ENCODE results near the gene PDE3B. TPM values are rescaled to one million over a fixed set of nuclear protein-coding genes. Genes with fewer than 3 reads are reported as not detected.
A peak's percentile ranks its signal among the peaks of the same experiment; 100 is the strongest.
"Not testable (repeated sequence)": the region's sequence is repeated elsewhere in the genome, so short reads cannot be mapped to it uniquely, and the experiment has no call there.

Gene PDE3B
- total RNA-seq, 1 donor from 2014 or later, result 5.1 TPM

DNA sequence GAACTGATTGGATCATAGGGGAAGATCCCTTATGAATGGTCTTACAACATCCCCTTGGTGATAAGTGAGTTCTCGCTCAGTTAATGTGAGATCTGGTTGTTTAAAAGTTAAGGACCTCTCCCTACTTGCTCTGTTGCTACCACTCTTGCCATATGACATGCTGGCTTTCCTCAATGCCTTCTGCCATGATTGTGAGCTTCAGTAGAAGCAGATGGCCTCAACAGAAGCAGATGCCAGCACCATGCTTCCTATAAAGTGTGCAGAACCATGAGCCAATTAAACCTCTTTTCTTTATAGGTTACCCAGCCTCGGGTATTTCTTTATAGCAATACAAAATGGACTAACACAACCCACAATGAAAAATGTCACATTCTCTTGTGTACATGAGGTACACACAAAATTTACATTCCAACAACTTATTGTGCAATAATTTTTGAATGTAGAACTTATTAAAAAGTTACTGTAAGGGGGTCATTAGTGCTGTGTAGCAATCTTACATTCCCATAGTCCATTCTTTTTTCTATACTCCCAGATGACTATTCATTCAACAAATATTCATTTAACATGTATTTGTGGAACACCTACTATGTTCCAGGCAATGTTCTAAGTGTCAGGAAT is 238.1 kb downstream of the PDE3B start:
- Histone ChIP-seq H3K4me3 (no peak overlapping the region), H3K27me3 (no peaks in the 10 kb centered on the region), H3K4me1 (no peaks in the 10 kb centered on the region), H3K36me3 (peaks cover 4 to 5% of the 10 kb centered on the region in 2 donors), H3K27ac (no peak overlapping the region), H3K9me3 (no peaks in the 10 kb centered on the region)
- no peak for DNase-seq (ENCODE audit: low spot score in 2 of 2)
- TF ChIP-seq, protein P1, sequence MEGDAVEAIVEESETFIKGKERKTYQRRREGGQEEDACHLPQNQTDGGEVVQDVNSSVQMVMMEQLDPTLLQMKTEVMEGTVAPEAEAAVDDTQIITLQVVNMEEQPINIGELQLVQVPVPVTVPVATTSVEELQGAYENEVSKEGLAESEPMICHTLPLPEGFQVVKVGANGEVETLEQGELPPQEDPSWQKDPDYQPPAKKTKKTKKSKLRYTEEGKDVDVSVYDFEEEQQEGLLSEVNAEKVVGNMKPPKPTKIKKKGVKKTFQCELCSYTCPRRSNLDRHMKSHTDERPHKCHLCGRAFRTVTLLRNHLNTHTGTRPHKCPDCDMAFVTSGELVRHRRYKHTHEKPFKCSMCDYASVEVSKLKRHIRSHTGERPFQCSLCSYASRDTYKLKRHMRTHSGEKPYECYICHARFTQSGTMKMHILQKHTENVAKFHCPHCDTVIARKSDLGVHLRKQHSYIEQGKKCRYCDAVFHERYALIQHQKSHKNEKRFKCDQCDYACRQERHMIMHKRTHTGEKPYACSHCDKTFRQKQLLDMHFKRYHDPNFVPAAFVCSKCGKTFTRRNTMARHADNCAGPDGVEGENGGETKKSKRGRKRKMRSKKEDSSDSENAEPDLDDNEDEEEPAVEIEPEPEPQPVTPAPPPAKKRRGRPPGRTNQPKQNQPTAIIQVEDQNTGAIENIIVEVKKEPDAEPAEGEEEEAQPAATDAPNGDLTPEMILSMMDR (IDR thresholded peaks at IDR 0.05), result no peak
- intact Hi-C loops (cut with DNase I), result no loop called here

DNA sequence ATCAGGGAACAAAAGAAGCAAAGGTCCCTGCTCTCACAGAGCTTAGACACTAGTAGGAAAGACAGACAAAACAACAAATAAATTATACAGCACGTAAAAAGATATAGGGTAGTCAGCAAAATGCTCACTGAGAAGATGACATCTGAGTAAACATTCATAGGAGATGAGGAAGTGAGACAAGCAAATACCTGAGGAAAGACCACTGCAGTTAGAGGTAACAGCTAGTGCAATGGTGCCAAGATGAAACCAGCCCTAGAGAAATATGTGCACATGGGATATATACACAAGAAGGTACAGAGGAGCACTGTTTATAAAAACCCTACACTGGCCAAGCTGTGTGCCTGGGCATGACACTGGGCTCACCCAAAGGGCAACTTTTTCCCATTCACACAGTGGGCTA is 238.6 kb downstream of the PDE3B start:
- DNase-seq (ENCODE audit: low spot score in 2 of 2), result no peak
- no peaks in the 10 kb centered on the region for H3K9me3 ChIP-seq
- intact Hi-C loops (cut with DNase I), result no loop called here
- H3K36me3 ChIP-seq, result peaks cover 0 to 4% of the 10 kb centered on the region in 2 donors
- H3K4me3 ChIP-seq, result no peak overlapping the region
- no peaks in the 10 kb centered on the region for H3K27me3 ChIP-seq
- H3K27ac ChIP-seq, result no peak overlapping the region
- TF ChIP-seq, protein P1 (IDR thresholded peaks at IDR 0.05), result no peak
- H3K4me1 ChIP-seq, result no peaks in the 10 kb centered on the region

DNA sequence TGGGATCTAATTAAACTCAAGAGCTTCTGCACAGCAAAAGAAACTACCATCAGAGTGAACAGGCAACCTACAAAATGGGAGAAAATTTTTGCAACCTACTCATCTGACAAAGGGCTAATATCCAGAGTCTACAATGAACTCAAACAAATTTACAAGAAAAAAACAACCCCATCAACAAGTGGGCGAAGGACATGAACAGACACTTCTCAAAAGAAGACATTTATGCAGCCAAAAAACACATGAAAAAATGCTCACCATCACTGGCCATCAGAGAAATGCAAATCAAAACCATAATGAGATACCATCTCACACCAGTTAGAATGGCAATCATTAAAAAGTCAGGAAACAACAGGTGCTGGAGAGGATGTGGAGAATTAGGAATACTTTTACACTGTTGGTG is 240.1 kb downstream of the PDE3B start:
- H3K9me3 ChIP-seq; DNase-seq (ENCODE audit: low spot score in 2 of 2); H3K4me3 ChIP-seq; intact Hi-C loops (cut with DNase I); H3K4me1 ChIP-seq; H3K27ac ChIP-seq; H3K27me3 ChIP-seq; H3K36me3 ChIP-seq: not testable (repeated sequence)

DNA sequence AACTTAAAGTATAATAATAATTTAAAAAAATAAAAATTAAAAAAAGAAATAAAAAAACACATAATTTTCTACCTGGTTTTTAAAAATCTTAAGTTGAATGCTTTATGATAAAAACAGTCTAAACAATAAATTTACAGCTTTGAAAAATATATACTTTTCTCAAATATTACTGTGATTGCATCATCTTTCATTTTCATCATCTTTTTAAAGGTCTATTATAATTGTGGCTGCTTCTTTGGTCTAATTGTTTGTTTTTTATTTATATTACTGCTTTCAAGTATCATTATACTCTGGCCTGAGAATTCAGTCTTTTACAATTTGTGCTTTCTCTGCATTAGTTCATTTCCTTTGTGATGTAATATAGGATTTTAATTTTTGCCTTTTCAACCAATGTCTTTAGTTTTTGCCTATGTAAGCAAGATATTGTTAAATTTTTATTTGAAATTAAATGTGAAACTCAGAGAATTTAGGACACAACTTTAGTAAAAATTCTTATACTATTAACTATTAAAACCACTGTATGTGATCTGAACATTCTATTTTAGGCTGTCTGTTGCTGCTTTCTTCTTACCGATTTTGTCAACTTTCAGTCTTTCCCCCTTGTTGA is 241.2 kb downstream of the PDE3B start:
- intact Hi-C loops (cut with DNase I), result no loop called here
- peaks cover 0 to 4% of the 10 kb centered on the region in 2 donors for H3K4me1 ChIP-seq
- no peak for DNase-seq (ENCODE audit: low spot score in 2 of 2)
- TF ChIP-seq, protein P1 (IDR thresholded peaks at IDR 0.05), result no peak
- no peaks in the 10 kb centered on the region for H3K27me3 ChIP-seq
- no peak overlapping the region for H3K27ac ChIP-seq
- no peak overlapping the region for H3K4me3 ChIP-seq
- no peaks in the 10 kb centered on the region for H3K36me3 ChIP-seq
- no peaks in the 10 kb centered on the region for H3K9me3 ChIP-seq

DNA sequence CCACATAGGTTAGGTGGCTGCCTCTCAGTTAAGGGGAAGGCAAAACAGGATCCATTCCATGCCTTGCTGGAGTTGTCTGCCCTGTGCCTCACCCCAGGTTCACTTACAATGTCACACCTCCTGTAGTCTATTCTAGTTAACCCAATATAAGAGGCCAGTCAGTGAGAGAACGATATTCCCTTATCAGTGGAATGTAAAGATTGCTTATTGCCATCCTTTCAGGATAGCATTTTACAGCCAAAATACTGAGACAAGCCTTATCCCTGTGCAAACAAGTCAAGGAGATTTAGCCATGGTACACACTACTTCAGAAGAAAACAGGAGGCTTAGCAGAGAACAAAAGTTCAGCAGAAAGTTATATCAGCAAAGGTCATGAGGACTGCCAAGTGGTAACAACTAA is 242.9 kb downstream of the PDE3B start:
- no peak overlapping the region for H3K4me3 ChIP-seq
- DNase-seq (ENCODE audit: low spot score in 2 of 2), result no peak
- intact Hi-C loops (cut with DNase I), result no loop called here

More for the DNA sequence above, 242.9 kb downstream of the PDE3B start:
- TF ChIP-seq, protein P1 (IDR thresholded peaks at IDR 0.05), result no peak
- Histone ChIP-seq H3K27ac (peak overlapping the region in 1 of 2 donors; percentile 8), H3K9me3 (no peaks in the 10 kb centered on the region), H3K4me1 (peaks cover 0 to 11% of the 10 kb centered on the region in 2 donors), H3K36me3 (no peaks in the 10 kb centered on the region), H3K27me3 (no peaks in the 10 kb centered on the region)
